Central memory CD8-positive, alpha-beta T cell (primary cell): ENCODE data around the gene IL1R1.
"Not testable (repeated sequence)": the region's sequence is repeated elsewhere in the genome, so short reads cannot be mapped to it uniquely, and the experiment has no call there.

ENCODE experiments used
- ATAC-seq: fragments of 150-1000 bp; cut with Tn5 transposase; replicated peaks from 2 replicates; pipeline ENCODE4 v1.10.0; 2022; ENCODE audit warnings: mild to moderate bottlenecking, moderate FRiP score, moderate number of reproducible peaks; ENCODE audit not compliant: poor library complexity, severe bottlenecking; ENCODE audit errors: extremely low read depth
- DNase-seq, 2 donors: peaks; one replicate each; pipeline ENCODE4 v3.0.0; 2021; ENCODE audit warnings: low spot score in 2 of 2
- H3K27ac Mint-ChIP-seq: one replicate; pipeline ENCODE4 v1.8.0; 2022; ENCODE audit warnings: low read depth, mild to moderate bottlenecking, moderate library complexity, mixed read lengths
- H3K27me3 Mint-ChIP-seq: one replicate; pipeline ENCODE4 v1.8.0; 2022; ENCODE audit warnings: mixed read lengths
- H3K36me3 Mint-ChIP-seq: one replicate; pipeline ENCODE4 v1.8.0; 2022; ENCODE audit warnings: mild to moderate bottlenecking, moderate library complexity, mixed read lengths; ENCODE audit not compliant: insufficient read depth
- H3K4me1 Mint-ChIP-seq: one replicate; pipeline ENCODE4 v1.8.0; 2022; ENCODE audit warnings: mixed read lengths
- H3K4me3 Mint-ChIP-seq: one replicate; pipeline ENCODE4 v1.8.0; 2022; ENCODE audit warnings: mild to moderate bottlenecking, moderate library complexity, mixed read lengths
- H3K9me3 Mint-ChIP-seq: one replicate; pipeline ENCODE4 v1.8.0; 2022; ENCODE audit warnings: mixed read lengths

The IL1R1 gene

GRCh38 chr2:102103992-102104871 is 38.3 kb upstream of the IL1R1 start:
- peak overlapping the region; percentile 8 for H3K27ac Mint-ChIP-seq
- H3K36me3 Mint-ChIP-seq, result peaks cover 4% of the 10 kb centered on the region
- DNase-seq (no peak), ATAC-seq (peak; percentile 54)
- H3K4me1 Mint-ChIP-seq, result peaks cover 11% of the 10 kb centered on the region
- peak overlapping the region; percentile 74 for H3K4me3 Mint-ChIP-seq
- H3K27me3 Mint-ChIP-seq, result peaks cover 41% of the 10 kb centered on the region
- no peaks in the 10 kb centered on the region for H3K9me3 Mint-ChIP-seq

GRCh38 chr2:102106133-102106556 is 36.4 kb upstream of the IL1R1 start:
- no peak overlapping the region for H3K27ac Mint-ChIP-seq
- no peak overlapping the region for H3K4me3 Mint-ChIP-seq
- H3K9me3 Mint-ChIP-seq, result no peaks in the 10 kb centered on the region
- DNase-seq (no peak), ATAC-seq (no peak)
- peaks cover 4% of the 10 kb centered on the region for H3K36me3 Mint-ChIP-seq
- peaks cover 23% of the 10 kb centered on the region for H3K27me3 Mint-ChIP-seq
- H3K4me1 Mint-ChIP-seq, result peaks cover 11% of the 10 kb centered on the region

GRCh38 chr2:102106813-102107740 is 35.5 kb upstream of the IL1R1 start:
- not testable (repeated sequence) for H3K27ac Mint-ChIP-seq, H3K4me3 Mint-ChIP-seq, DNase-seq, H3K36me3 Mint-ChIP-seq, ATAC-seq, H3K9me3 Mint-ChIP-seq
- Mint-ChIP-seq H3K27me3 (peaks cover 15% of the 10 kb centered on the region), H3K4me1 (peaks cover 11% of the 10 kb centered on the region)

GRCh38 chr2:102107741-102108070 is 34.8 kb upstream of the IL1R1 start:
- ATAC-seq (no peak), DNase-seq (no peak)
- Mint-ChIP-seq H3K27ac (no peak overlapping the region), H3K27me3 (peaks cover 12% of the 10 kb centered on the region), H3K9me3 (no peaks in the 10 kb centered on the region), H3K4me1 (peaks cover 11% of the 10 kb centered on the region), H3K4me3 (no peak overlapping the region), H3K36me3 (peaks cover 3% of the 10 kb centered on the region)

- peaks cover 9% of the 10 kb centered on the region for H3K4me1 Mint-ChIP-seq
- DNase-seq, result no peak
These were observed 33.5 kb upstream of the IL1R1 start for GRCh38 chr2:102109016-102109415.

GRCh38 chr2:102110171-102110570 is 32.4 kb upstream of the IL1R1 start:
- Mint-ChIP-seq H3K27ac (no peak overlapping the region), H3K36me3 (no peaks in the 10 kb centered on the region), H3K27me3 (peaks cover 2% of the 10 kb centered on the region), H3K4me3 (no peak overlapping the region), H3K9me3 (no peaks in the 10 kb centered on the region), H3K4me1 (no peaks in the 10 kb centered on the region)
- no peak for ATAC-seq
- no peak for DNase-seq

More at GRCh38 chr2:102109016-102109415, 33.5 kb upstream of the IL1R1 start:
- no peaks in the 10 kb centered on the region for H3K27me3 Mint-ChIP-seq
- H3K4me3 Mint-ChIP-seq, result no peak overlapping the region
- ATAC-seq, result no peak
- H3K27ac Mint-ChIP-seq, result no peak overlapping the region
- no peaks in the 10 kb centered on the region for H3K9me3 Mint-ChIP-seq
- H3K36me3 Mint-ChIP-seq, result peaks cover 1% of the 10 kb centered on the region

- ATAC-seq, result no peak
- Mint-ChIP-seq H3K36me3 (no peaks in the 10 kb centered on the region), H3K4me1 (no peaks in the 10 kb centered on the region), H3K27me3 (peaks cover 8% of the 10 kb centered on the region), H3K27ac (no peak overlapping the region), H3K9me3 (no peaks in the 10 kb centered on the region), H3K4me3 (no peak overlapping the region)
- DNase-seq, result no peak
These were observed 31.8 kb upstream of the IL1R1 start for GRCh38 chr2:102110596-102111334.

- ATAC-seq (no peak), DNase-seq (no peak)
- Mint-ChIP-seq H3K27ac (no peak overlapping the region), H3K9me3 (no peaks in the 10 kb centered on the region), H3K4me1 (no peaks in the 10 kb centered on the region), H3K27me3 (peaks cover 11% of the 10 kb centered on the region), H3K36me3 (no peaks in the 10 kb centered on the region), H3K4me3 (no peak overlapping the region)
These were observed 30.7 kb upstream of the IL1R1 start for GRCh38 chr2:102111823-102112222.

- no peak overlapping the region for H3K4me3 Mint-ChIP-seq
These were observed 30.3 kb upstream of the IL1R1 start for GRCh38 chr2:102112271-102112670.

GRCh38 chr2:102112692-102113665 is 29.6 kb upstream of the IL1R1 start:
- H3K9me3 Mint-ChIP-seq, result no peaks in the 10 kb centered on the region
- no peak overlapping the region for H3K27ac Mint-ChIP-seq
- DNase-seq, result no peak
- no peak for ATAC-seq
- H3K27me3 Mint-ChIP-seq, result peaks cover 11% of the 10 kb centered on the region
- H3K4me3 Mint-ChIP-seq, result no peak overlapping the region
- H3K4me1 Mint-ChIP-seq, result no peaks in the 10 kb centered on the region
- no peaks in the 10 kb centered on the region for H3K36me3 Mint-ChIP-seq

More at GRCh38 chr2:102112271-102112670, 30.3 kb upstream of the IL1R1 start:
- peaks cover 11% of the 10 kb centered on the region for H3K27me3 Mint-ChIP-seq
- no peak overlapping the region for H3K27ac Mint-ChIP-seq
- ATAC-seq, result no peak
- no peaks in the 10 kb centered on the region for H3K9me3 Mint-ChIP-seq
- H3K4me1 Mint-ChIP-seq, result no peaks in the 10 kb centered on the region
- no peaks in the 10 kb centered on the region for H3K36me3 Mint-ChIP-seq
- no peak for DNase-seq

GRCh38 chr2:102114290-102114721 is 28.2 kb upstream of the IL1R1 start:
- Mint-ChIP-seq H3K27me3 (peaks cover 11% of the 10 kb centered on the region), H3K4me1 (no peaks in the 10 kb centered on the region), H3K9me3 (no peaks in the 10 kb centered on the region), H3K27ac (no peak overlapping the region), H3K4me3 (no peak overlapping the region), H3K36me3 (no peaks in the 10 kb centered on the region)
- ATAC-seq (no peak), DNase-seq (no peak)
